GM10847 (cell line): ENCODE measurements around the gene EXOSC1.

ENCODE experiments used
- POLR2A ChIP-seq: IDR thresholded peaks from 2 replicates; pipeline ENCODE4 v1.6.1; 2011; ENCODE audit not compliant: insufficient read length; ENCODE audit errors: extremely low read depth

EXOSC1 gene

GRCh38 chr10:97463363-97464132, 17.7 kb upstream of the EXOSC1 start:
- TF ChIP-seq POLR2A: no peak

GRCh38 chr10:97462309-97462708, 16.5 kb upstream of the EXOSC1 start:
- no peak for TF ChIP-seq POLR2A

GRCh38 chr10:97459933-97460332, 14.1 kb upstream of the EXOSC1 start:
- no peak for TF ChIP-seq POLR2A

- no peak for TF ChIP-seq POLR2A
Measured at GRCh38 chr10:97459111-97459510, 13.3 kb upstream of the EXOSC1 start.

- no peak for TF ChIP-seq POLR2A
Measured at GRCh38 chr10:97456686-97457065, 10.9 kb upstream of the EXOSC1 start.

GRCh38 chr10:97456034-97456685, 10.4 kb upstream of the EXOSC1 start:
- no peak for TF ChIP-seq POLR2A

GRCh38 chr10:97454330-97455036, 8.7 kb upstream of the EXOSC1 start:
- TF ChIP-seq POLR2A: no peak

GRCh38 chr10:97452352-97452751, 6.5 kb upstream of the EXOSC1 start:
- TF ChIP-seq POLR2A: no peak

- TF ChIP-seq POLR2A: no peak
Measured at GRCh38 chr10:97451605-97452004, 5.8 kb upstream of the EXOSC1 start.

- TF ChIP-seq POLR2A: no peak
Measured at GRCh38 chr10:97450828-97451227, 5.0 kb upstream of the EXOSC1 start.

- no peak for TF ChIP-seq POLR2A
Measured at GRCh38 chr10:97445357-97445721, 467 bp downstream of the EXOSC1 start.

GRCh38 chr10:97444212-97444611, 1.6 kb downstream of the EXOSC1 start:
- no peak for TF ChIP-seq POLR2A

- no peak for TF ChIP-seq POLR2A
Measured at GRCh38 chr10:97442277-97442676, 3.5 kb downstream of the EXOSC1 start.

GRCh38 chr10:97435211-97435610, 10.6 kb downstream of the EXOSC1 start:
- TF ChIP-seq POLR2A: no peak

GRCh38 chr10:97434557-97434956, 11.2 kb downstream of the EXOSC1 start:
- TF ChIP-seq POLR2A: no peak

GRCh38 chr10:97434055-97434454, 11.8 kb downstream of the EXOSC1 start:
- TF ChIP-seq POLR2A: no peak
